Panc1 (cell line): ENCODE data around the gene PNMA1.

Source experiments
- CTCF ChIP-seq: fragments of 450-650 bp; IDR thresholded peaks from 2 replicates; pipeline ENCODE4 v1.5.1; 2017; ENCODE audit warnings: mild to moderate bottlenecking
- TCF7L2 ChIP-seq: IDR thresholded peaks from 2 replicates; pipeline ENCODE4 v1.6.1; 2011; ENCODE audit warnings: mild to moderate bottlenecking, low read depth, low read length, inconsistent platforms

DNA sequence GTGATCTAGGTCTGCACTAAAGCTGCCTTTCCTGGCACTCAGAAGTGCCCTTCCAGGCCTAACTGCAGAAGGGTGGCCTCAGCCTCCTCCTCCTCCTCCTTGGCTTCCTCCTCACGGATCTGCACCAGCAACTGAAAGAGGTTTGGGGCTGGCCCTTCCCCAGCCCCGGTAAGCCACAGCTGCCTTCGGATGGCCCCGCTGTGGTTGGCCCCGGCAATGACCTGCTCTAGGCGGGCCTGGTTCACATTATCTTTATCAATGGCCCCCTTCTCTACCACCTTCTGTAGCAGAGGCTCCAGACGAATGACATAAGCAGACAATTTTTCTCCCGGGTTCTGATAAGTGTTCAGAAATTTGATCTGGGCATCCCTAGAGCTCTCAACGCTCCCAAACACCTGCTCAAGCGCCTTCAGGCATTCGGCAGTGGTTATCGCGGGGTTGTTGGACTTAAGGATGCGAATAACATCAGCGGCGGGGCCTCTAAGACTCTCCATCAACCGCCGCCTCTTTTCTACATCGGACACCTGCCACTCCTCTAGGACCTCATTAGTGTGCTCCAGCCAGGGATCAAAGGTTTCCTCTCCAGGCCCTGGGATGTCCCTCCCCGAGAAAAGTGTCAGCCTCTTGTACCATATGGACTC lies 1.5 kb downstream of the PNMA1 start:
- TF ChIP-seq TCF7L2, result no peak
- TF ChIP-seq CTCF, result no peak
